K562 (cell line): ENCODE measurements around the gene C1orf146. TPM values are rescaled to one million over a fixed set of nuclear protein-coding genes. Genes with fewer than 3 reads are reported as not detected.

ENCODE experiments used
- ATAC-seq: fragments of 200-7000 bp; cut with Tn5 transposase; 3 replicates; pipeline ENCODE4 v1.9.1; 2020; ENCODE audit warnings: moderate library complexity
- BruUV-seq: library from RNA; stranded (reverse); fragments of 400-500 nt; replicated peaks from 2 replicates; lab custom pipeline; 2021; lab: Mats Ljungman, UMichigan
- CTCF ChIA-PET: fragments of 300-600 bp; formaldehyde crosslinking; extraction: SDS; loops from one replicate; lab custom pipeline; 2021; ENCODE audit warnings: low intra/inter-chr PET ratio; lab: Yijun Ruan, JAX
- POLR2A ChIA-PET: fragments of 300-600, 350-650 bp; sonication (Branson Sonifier 250); formaldehyde crosslinking; extraction: SDS; loops from one replicate; lab custom pipeline; 2021; ENCODE audit warnings: antibody characterized with exemption, inconsistent platforms; lab: Yijun Ruan, JAX
- DNase-seq, 4 experiments: peaks; one replicate each; pipeline versions ENCODE4 v3.0.0 to v3.0.0-alpha.2; 2011 to 2018; ENCODE audit warnings: low spot score in 3 of 4, mixed read lengths in 3 of 4; ENCODE audit errors: extremely low read depth in 1 of 4
- FAIRE-seq: peaks from 2 replicates; lab custom pipeline; 2011; peaks lifted over from hg19 to GRCh38; lab: Jason Lieb, UNC
- H2AFZ ChIP-seq: 2 replicates; pipeline ENCODE4 v1.6.0; 2011; ENCODE audit warnings: low read depth, low read length, control low read depth, inconsistent platforms
- H3K27ac ChIP-seq: fragments of 200-600 bp; 3 replicates; pipeline ENCODE4 v1.8.0; 2011; ENCODE audit warnings: low read depth, mild to moderate bottlenecking, control low read depth, inconsistent platforms, low read length, moderate library complexity, mixed read lengths; ENCODE audit errors: extremely low read depth
- H3K27me3 ChIP-seq, 2 experiments: fragments of 300-600 bp in 1 of 2; 2 replicates in 1 of 2; 3 replicates in 1 of 2; pipeline versions ENCODE4 v1.6.0 to v1.8.0; 2011; ENCODE audit warnings: inconsistent platforms in 2 of 2, low read length in 2 of 2, mild to moderate bottlenecking in 1 of 2, mixed read lengths in 1 of 2, moderate library complexity in 1 of 2; ENCODE audit not compliant: control insufficient read depth in 2 of 2, insufficient read depth in 2 of 2
- H3K36me3 ChIP-seq: fragments of 300-600 bp; 3 replicates; pipeline ENCODE4 v1.8.0; 2011; ENCODE audit warnings: mild to moderate bottlenecking, low read length, inconsistent platforms; ENCODE audit not compliant: control insufficient read depth, insufficient read depth
- H3K4me1 ChIP-seq, 2 experiments: fragments of 200-600 bp in 1 of 2; replicated peaks in 1 of 2; 2 replicates in 1 of 2; 3 replicates in 1 of 2; pipeline versions ENCODE4 v1.5.1 to v1.8.0; 2011; ENCODE audit warnings: inconsistent platforms in 2 of 2, low read length in 2 of 2, mild to moderate bottlenecking in 1 of 2, mixed read lengths in 1 of 2, moderate library complexity in 1 of 2; ENCODE audit not compliant: control insufficient read depth in 2 of 2, insufficient read depth in 2 of 2
- H3K4me2 ChIP-seq: 2 replicates; pipeline ENCODE4 v1.6.1; 2011; ENCODE audit warnings: low read length, control low read depth, inconsistent platforms, mixed read lengths; ENCODE audit not compliant: insufficient read depth
- H3K4me3 ChIP-seq: fragments of 200-600 bp; sonication (generic), shearing (Covaris generic); 2 replicates; pipeline ENCODE4 v1.5.1; 2016; ENCODE audit warnings: control low read depth, inconsistent platforms
- H3K79me2 ChIP-seq: fragments of 200-600 bp; 3 replicates; pipeline ENCODE4 v1.8.0; 2011; ENCODE audit warnings: low read length, inconsistent platforms; ENCODE audit not compliant: control insufficient read depth, insufficient read depth
- H3K9ac ChIP-seq, 2 experiments: 2 replicates each; pipeline versions ENCODE4 v1.6.0 to v1.6.1; 2011; ENCODE audit warnings: low read depth in 2 of 2, low read length in 2 of 2, control low read depth in 1 of 2, inconsistent platforms in 1 of 2, mild to moderate bottlenecking in 1 of 2, mixed read lengths in 1 of 2; ENCODE audit not compliant: insufficient read depth in 1 of 2
- H3K9me1 ChIP-seq: one replicate; pipeline ENCODE4 v1.6.0; 2011; ENCODE audit warnings: inconsistent platforms, mild to moderate bottlenecking, low read length, moderate library complexity; ENCODE audit not compliant: control insufficient read depth, insufficient read depth
- H3K9me3 ChIP-seq: replicated peaks from 2 replicates; pipeline ENCODE4 v1.5.1; 2011; ENCODE audit warnings: low read depth, low read length, inconsistent platforms; ENCODE audit not compliant: control insufficient read depth, insufficient read depth
- H4K20me1 ChIP-seq: replicated peaks from 2 replicates; pipeline ENCODE4 v1.6.1; 2011; ENCODE audit warnings: low read length, inconsistent platforms, mixed read lengths; ENCODE audit not compliant: control insufficient read depth, insufficient read depth
- ATF1 ChIP-seq, 2 experiments: fragments of 450-650 bp in 1 of 2; IDR thresholded peaks; 2 replicates each; pipeline ENCODE4 v1.6.1; 2016; ENCODE audit warnings: missing compliant biosample characterization in 1 of 2, missing genetic modification characterization in 1 of 2
- FOXA3 ChIP-seq, 2 experiments: fragments of 450-650 bp in 1 of 2; sonication (generic) in 1 of 2; formaldehyde crosslinking; IDR thresholded peaks in 1 of 2; conservative IDR thresholded peaks in 1 of 2; 2 replicates each; pipeline versions ENCODE4 v1.4.0 to v1.8.0; 2020 to 2022; ENCODE audit warnings: mild to moderate bottlenecking in 2 of 2, missing genetic modification reagents in 1 of 2
- JUNB ChIP-seq: fragments of 450-650 bp; formaldehyde crosslinking; conservative IDR thresholded peaks from 2 replicates; pipeline ENCODE4 v1.4.0; 2020; ENCODE audit warnings: mild to moderate bottlenecking
- MYNN ChIP-seq, 2 experiments: sonication (generic); formaldehyde crosslinking in 1 of 2; IDR thresholded peaks; 2 replicates each; pipeline versions ENCODE4 v1.5.0 to v1.6.1; 2016 to 2020; ENCODE audit warnings: antibody characterized with exemption in 1 of 2, missing genetic modification reagents in 1 of 2
- RAD21 ChIP-seq, 2 experiments: fragments of 250-450 bp in 1 of 2; fragments of 450-650 bp in 1 of 2; sonication (Bioruptor Pico) in 1 of 2; formaldehyde crosslinking in 1 of 2; IDR thresholded peaks in 1 of 2; conservative IDR thresholded peaks in 1 of 2; 2 replicates each; pipeline versions ENCODE4 v1.4.0 to v1.8.0; 2020 to 2022; ENCODE audit warnings: mild to moderate bottlenecking in 2 of 2, moderate library complexity in 1 of 2
- TSHZ1 ChIP-seq: fragments of 250-450 bp; sonication (Bioruptor Pico); IDR thresholded peaks from 2 replicates; pipeline ENCODE4 v1.4.0; 2020; ENCODE audit warnings: mild to moderate bottlenecking, moderate library complexity
- ZNF449 ChIP-seq: fragments of 250-450 bp; sonication (Bioruptor Pico); IDR thresholded peaks from 2 replicates; pipeline ENCODE4 v1.8.0; 2022; ENCODE audit warnings: moderate library complexity, mild to moderate bottlenecking, inconsistent platforms
- ZNF644 ChIP-seq: fragments of 200-800 bp; sonication (Bioruptor generic); IDR thresholded peaks from 2 replicates; pipeline ENCODE4 v1.6.1; 2016; ENCODE audit warnings: low read depth, missing genetic modification characterization, missing compliant biosample characterization
- ZSCAN29 ChIP-seq: fragments of 450-650 bp; IDR thresholded peaks from 2 replicates; pipeline ENCODE4 v1.6.1; 2017
- WGBS: fragments of 100-300 bp; shearing (Covaris generic); methylation state at CpG from one replicate; pipeline ENCODE4 v1.1.6; 2016; ENCODE audit warnings: low coverage, mixed read lengths; ENCODE audit not compliant: insufficient coverage; ENCODE audit errors: missing lambda C conversion rate; 5-methylcytosine and 5-hydroxymethylcytosine counted together
- in situ Hi-C: fragments of 300-500 bp; cut with MboI; formaldehyde crosslinking; loops from 4 replicates; pipeline ENCODE4 v1.15.0; 2018; ENCODE audit warnings: inconsistent platforms, mixed read lengths
- intact Hi-C: fragments of 100-400 bp; cut with micrococcal nuclease; formaldehyde crosslinking; loops from 2 replicates; pipeline ENCODE4 v1.14.2; 2022
- polyA plus RNA-seq, 8 experiments: library from polyadenylated mRNA; depleted of rRNA in 4 of 8; stranded (reverse) in 5 of 8; unstranded in 3 of 8; fragments of >200 nt; fragmentation: Nextera tagmentation in 2 of 8; fragmentation: Illumina TruSeq in 1 of 8; extraction: Ambion mirVana in 2 of 8; extraction: Trizol in 1 of 8; gene quantifications; 2 replicates each; pipeline versions ENCODE4 v1.2.1 to v1.2.3, GENCODE V29; 2011 to 2014; ENCODE audit warnings: inconsistent platforms in 1 of 8, missing spikeins in 1 of 8
- total RNA-seq, 7 experiments: library from RNA; depleted of rRNA in 6 of 7; stranded (reverse); fragments of >200 nt in 6 of 7; fragmentation: Illumina TruSeq in 2 of 7; extraction: Trizol in 2 of 7; gene quantifications; 2 replicates each; pipeline versions ENCODE4 v1.2.1 to v1.2.3, GENCODE V29; 2011 to 2021; ENCODE audit warnings: low replicate concordance in 1 of 7

C1orf146 gene
- total and polyA plus RNA-seq, 9 of the 15 experiments (the other 6 are each of a cell fraction or from before 2014, with no cell fraction given): 0.10 TPM; not detected in 8

GRCh38 chr1:92230736-92231135 lies 13.0 kb downstream of the C1orf146 start:
- Histone ChIP-seq H3K36me3 (no peaks in the 10 kb centered on the region), H3K9me1 (no peaks in the 10 kb centered on the region), H3K27ac (no peak overlapping the region), H3K9me3 (no peaks in the 10 kb centered on the region), H3K4me2 (no peak overlapping the region), H3K79me2 (no peaks in the 10 kb centered on the region), H3K27me3 (peaks cover 11 to 14% of the 10 kb centered on the region in 2 experiments), H2AFZ (no peak overlapping the region), H3K4me3 (no peak overlapping the region), H3K4me1 (no peaks in the 10 kb centered on the region), H3K9ac (no peak overlapping the region), H4K20me1 (no peaks in the 10 kb centered on the region)
- FAIRE-seq (no peak), DNase-seq (no peak), ATAC-seq (no peak)
- POLR2A ChIA-PET: interaction anchor here (0.6 to 2.1 kb wide), 8 partner anchors 10 to 1558 kb away, joined by 3 to 10 read pairs (median 4); no protein-coding TSS in a partner anchor
- CTCF ChIA-PET: no interaction called here
- TF ChIP-seq JUNB (CRISPR knock-in tag): no peak
- in situ Hi-C loops (no loop called here), intact Hi-C loops (no loop called here)
- WGBS: 0% methylated on average over 1 of the region's 1 CpG
- no TSS peak for BruUV-seq

- DNase-seq: no peak
- no peak overlapping the region for H3K4me3 ChIP-seq
- H4K20me1 ChIP-seq: no peaks in the 10 kb centered on the region
- no peak overlapping the region for H3K27ac ChIP-seq
- peaks cover 0 to 4% of the 10 kb centered on the region in 2 experiments; a peak in 2 of 5 replicates for H3K27me3 ChIP-seq
- H2AFZ ChIP-seq: no peak overlapping the region
- no peak for FAIRE-seq
- H3K36me3 ChIP-seq: no peaks in the 10 kb centered on the region
- H3K4me1 ChIP-seq: no peaks in the 10 kb centered on the region
- in situ Hi-C loops: no loop called here
- H3K9me1 ChIP-seq: no peaks in the 10 kb centered on the region
- POLR2A ChIA-PET: interaction anchor here (0.6 to 2.0 kb wide), 2 partner anchors 9 to 258 kb away, joined by 4 to 10 read pairs; no protein-coding TSS in a partner anchor
- no peak overlapping the region for H3K9ac ChIP-seq
- intact Hi-C loops: no loop called here
- H3K9me3 ChIP-seq: no peaks in the 10 kb centered on the region
- no peak overlapping the region for H3K4me2 ChIP-seq
- 5% methylated on average over 2 of the region's 2 CpGs for WGBS
- no TSS peak for BruUV-seq
- no peak for ATAC-seq
- CTCF ChIA-PET: no interaction called here
- H3K79me2 ChIP-seq: no peaks in the 10 kb centered on the region
- TF ChIP-seq ZSCAN29 (no peak), ATF1 (CRISPR knock-in tag; IDR thresholded peaks at IDR 0.05) (no peak), ATF1 (tag; IDR thresholded peaks at IDR 0.05) (no peak), MYNN (IDR thresholded peaks at IDR 0.05) (no peak), MYNN (CRISPR knock-in tag; IDR thresholded peaks at IDR 0.05) (no peak), ZNF449 (CRISPR knock-in tag) (no peak), ZNF644 (tag) (no peak), RAD21 (CRISPR knock-in tag; conservative IDR thresholded peaks at IDR 0.05 in 1 of 2, IDR thresholded peaks at IDR 0.05 in 1 of 2) (no peak), FOXA3 (CRISPR knock-in tag; conservative IDR thresholded peaks at IDR 0.05 in 1 of 2, IDR thresholded peaks at IDR 0.05 in 1 of 2) (no peak), TSHZ1 (CRISPR knock-in tag) (no peak)
These were observed 22.3 kb downstream of the C1orf146 start for GRCh38 chr1:92240034-92240433.
